GM10266 (cell line): Measurements from ENCODE around the gene MINDY4.

Experiments
- DNase-seq: peaks from one replicate; pipeline ENCODE4 v3.0.0; 2012; ENCODE audit errors: extremely low spot score
- CTCF ChIP-seq: IDR thresholded peaks from 2 replicates; pipeline ENCODE4 v1.5.1; 2012; ENCODE audit warnings: mild to moderate bottlenecking, low read depth; ENCODE audit not compliant: control insufficient read depth, insufficient read depth; ENCODE audit errors: missing control alignments

Gene MINDY4

DNA sequence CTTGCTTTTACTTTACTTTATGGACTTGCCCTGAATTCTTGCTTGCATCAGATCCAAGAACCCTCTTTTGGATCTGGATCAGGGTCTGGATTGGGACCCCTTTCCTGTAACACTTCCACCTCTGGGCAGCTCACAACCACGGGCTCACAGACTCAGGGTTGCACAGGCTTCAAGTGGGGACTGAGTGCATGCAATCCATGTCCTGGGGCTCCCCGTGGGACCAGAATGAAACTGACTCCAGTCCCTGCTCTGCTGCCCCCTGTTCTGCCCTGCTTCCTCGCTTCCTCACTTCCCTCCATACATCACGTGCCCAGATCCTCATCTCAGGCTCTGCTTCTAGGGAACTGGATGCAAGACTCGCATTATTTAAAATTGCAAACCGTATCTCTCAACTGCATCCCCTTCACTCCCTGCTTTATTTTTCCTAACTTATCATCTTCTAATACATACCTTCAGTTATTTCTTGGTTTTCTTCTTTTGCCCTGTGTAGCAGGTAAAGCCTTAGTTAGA lies 42.6 kb upstream of the MINDY4 start:
- DNase-seq, result no peak
- no peak for TF ChIP-seq CTCF

- DNase-seq, result no peak
- no peak for TF ChIP-seq CTCF
Measured at GRCh38 chr7:30729642-30730041, 41.6 kb upstream of the MINDY4 start.

DNA sequence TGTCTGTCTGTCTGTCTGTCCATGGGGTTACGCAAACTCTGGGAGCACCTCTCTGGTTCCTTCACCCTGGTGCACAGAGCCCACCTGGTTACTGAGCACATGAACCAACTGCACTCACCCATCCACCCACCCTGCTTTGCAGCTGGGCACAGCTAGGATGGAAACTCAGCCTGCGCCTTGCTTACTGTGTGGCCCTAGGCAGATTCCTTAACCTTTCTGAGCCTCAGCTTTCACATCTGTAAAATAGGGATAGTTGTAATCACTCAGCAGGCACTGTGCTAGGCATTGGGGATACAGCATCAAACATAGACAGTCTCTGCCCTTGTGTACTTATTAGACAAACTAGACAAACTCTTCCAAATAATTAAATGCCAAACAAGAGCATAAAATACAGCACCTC lies 41.1 kb upstream of the MINDY4 start:
- DNase-seq, result no peak
- no peak for TF ChIP-seq CTCF

GRCh38 chr7:30730996-30731395 lies 40.2 kb upstream of the MINDY4 start:
- TF ChIP-seq CTCF, result no peak
- no peak for DNase-seq

- no peak for TF ChIP-seq CTCF
- DNase-seq, result no peak
Measured at GRCh38 chr7:30731581-30731980, 39.6 kb upstream of the MINDY4 start.

- TF ChIP-seq CTCF, result no peak
- no peak for DNase-seq
Measured at GRCh38 chr7:30732606-30733005, 38.6 kb upstream of the MINDY4 start.

GRCh38 chr7:30733216-30733615 lies 38.0 kb upstream of the MINDY4 start:
- TF ChIP-seq CTCF, result no peak
- no peak for DNase-seq

GRCh38 chr7:30733691-30734090 lies 37.5 kb upstream of the MINDY4 start:
- no peak for DNase-seq
- no peak for TF ChIP-seq CTCF
